OCI-LY1 (cell line): ENCODE measurements around the gene MAN1C1.
"Not testable (repeated sequence)": the region's sequence is repeated elsewhere in the genome, so short reads cannot be mapped to it uniquely, and the experiment has no call there.

Source experiments
- H2AFZ ChIP-seq: fragments of 200-600 bp; sonication (generic), shearing (Covaris generic); 2 replicates; pipeline ENCODE4 v1.6.0; 2014; ENCODE audit warnings: antibody characterized with exemption, mild to moderate bottlenecking, low read length
- H3F3A ChIP-seq: fragments of 200-600 bp; sonication (generic), shearing (Covaris generic); 2 replicates; pipeline ENCODE4 v1.6.0; 2014; ENCODE audit warnings: mild to moderate bottlenecking, antibody characterized with exemption, low read length, moderate library complexity; ENCODE audit not compliant: insufficient read depth
- H3K27ac ChIP-seq: fragments of 200-600 bp; sonication (generic); 2 replicates; pipeline ENCODE4 v1.5.1; 2014; ENCODE audit warnings: low read length, mixed run types, mild to moderate bottlenecking, low read depth; ENCODE audit not compliant: poor library complexity, severe bottlenecking
- H3K27me3 ChIP-seq: fragments of 200-600 bp; sonication (generic); 2 replicates; pipeline ENCODE4 v1.6.0; 2014; ENCODE audit warnings: antibody characterized with exemption, mild to moderate bottlenecking, low read length, moderate library complexity; ENCODE audit not compliant: insufficient read depth
- H3K36me3 ChIP-seq: fragments of 200-600 bp; sonication (generic); 2 replicates; pipeline ENCODE4 v1.6.1; 2014; ENCODE audit warnings: mild to moderate bottlenecking, antibody characterized with exemption, low read length, moderate library complexity, mixed read lengths; ENCODE audit not compliant: insufficient read depth
- H3K4me1 ChIP-seq: fragments of 200-600 bp; sonication (generic); 2 replicates; pipeline ENCODE4 v1.5.1; 2014; ENCODE audit warnings: mild to moderate bottlenecking, low read length, moderate library complexity; ENCODE audit not compliant: insufficient read depth, severe bottlenecking
- H3K4me2 ChIP-seq: fragments of 200-600 bp; sonication (generic), shearing (Covaris generic); 2 replicates; pipeline ENCODE4 v1.6.1; 2014; ENCODE audit warnings: low read length
- H3K4me3 ChIP-seq: fragments of 200-600 bp; sonication (generic); 2 replicates; pipeline ENCODE4 v1.5.1; 2014; ENCODE audit warnings: low read length, low read depth, mild to moderate bottlenecking, mixed read lengths; ENCODE audit not compliant: poor library complexity, severe bottlenecking
- H3K79me2 ChIP-seq: fragments of 200-600 bp; shearing (Covaris generic); 2 replicates; pipeline ENCODE4 v1.6.1; 2016; ENCODE audit warnings: mixed run types, low read length, mixed read lengths; ENCODE audit not compliant: insufficient read depth
- H3K9ac ChIP-seq: fragments of 200-600 bp; sonication (generic), shearing (Covaris generic); 2 replicates; pipeline ENCODE4 v1.6.1; 2014; ENCODE audit warnings: mild to moderate bottlenecking, low read length, mixed read lengths
- H3K9me2 ChIP-seq: fragments of 200-600 bp; sonication (generic), shearing (Covaris generic); 2 replicates; pipeline ENCODE4 v1.6.1; 2014; ENCODE audit warnings: low read depth, mild to moderate bottlenecking, low read length, mixed read lengths
- H3K9me3 ChIP-seq: fragments of 200-600 bp; shearing (Covaris generic); 2 replicates; pipeline ENCODE4 v1.6.1; 2014; ENCODE audit warnings: low read length, mixed read lengths
- H4K20me1 ChIP-seq: fragments of 200-600 bp; sonication (generic), shearing (Covaris generic); 2 replicates; pipeline ENCODE4 v1.6.0; 2016; ENCODE audit warnings: mild to moderate bottlenecking, low read length; ENCODE audit not compliant: insufficient read depth
- EZH2 ChIP-seq: fragments of 200-600 bp; sonication (generic), shearing (Covaris generic); IDR thresholded peaks from 2 replicates; pipeline ENCODE4 v1.8.0; 2017; ENCODE audit warnings: borderline replicate concordance, mixed run types, mild to moderate bottlenecking, antibody characterized with exemption, low read length, moderate library complexity, mixed read lengths
- TF ChIP-seq, protein P1 (sequence below): fragments of 200-600 bp; sonication (generic), shearing (Covaris generic); IDR thresholded peaks from 2 replicates; pipeline ENCODE4 v1.5.1; 2017; ENCODE audit warnings: mild to moderate bottlenecking, antibody characterized with exemption, low read length, moderate library complexity, mixed read lengths

Gene MAN1C1

DNA sequence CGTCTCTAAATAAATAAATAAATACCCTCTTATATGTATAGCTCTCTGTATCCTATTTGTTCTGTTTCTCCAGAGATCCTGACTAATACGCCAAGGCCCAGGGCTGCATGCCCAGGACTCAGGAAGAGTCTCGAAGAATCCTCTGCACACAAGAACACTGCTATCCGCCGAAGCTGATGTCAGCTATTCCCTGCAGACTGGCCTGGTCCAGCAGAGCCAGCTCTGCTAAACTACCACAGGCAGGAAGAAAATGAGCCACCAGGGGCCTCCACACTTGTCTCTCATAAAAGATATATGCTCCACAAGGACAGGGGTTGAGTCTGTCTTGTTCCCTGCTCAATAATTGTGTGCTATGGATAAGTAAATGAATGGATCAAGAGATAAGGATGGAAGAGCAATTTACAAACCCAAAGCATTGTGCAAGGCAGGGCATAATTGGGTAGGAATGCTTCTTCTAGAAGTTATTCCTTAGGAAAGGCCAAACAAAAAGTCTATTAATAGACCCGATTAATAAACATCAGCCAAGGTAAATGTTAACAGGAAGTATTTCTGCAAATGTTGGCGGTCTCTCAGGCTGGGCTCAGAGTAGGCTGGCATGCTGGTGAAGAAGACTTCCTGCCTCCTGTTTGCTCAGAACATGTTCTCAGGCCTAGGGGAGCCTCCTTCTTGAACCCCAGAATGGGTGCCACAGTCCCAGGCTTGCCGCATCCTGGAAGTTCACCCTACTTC is 26.3 kb upstream of the MAN1C1 start:
- Histone ChIP-seq H3K27me3 (peaks cover 4% of the 10 kb centered on the region; the same call in 1 of the 2 replicates), H3K4me3 (no peak overlapping the region), H3K79me2 (no peaks in the 10 kb centered on the region), H3K9me2 (no peaks in the 10 kb centered on the region), H2AFZ (no peak overlapping the region), H3K36me3 (no peaks in the 10 kb centered on the region), H3K4me2 (no peak overlapping the region), H3K9ac (no peak overlapping the region), H3K27ac (no peak overlapping the region), H3K4me1 (peaks cover 5% of the 10 kb centered on the region), H3F3A (no peaks in the 10 kb centered on the region), H3K9me3 (no peaks in the 10 kb centered on the region), H4K20me1 (no peaks in the 10 kb centered on the region)
- TF ChIP-seq EZH2 = no peak
- TF ChIP-seq, protein P1, sequence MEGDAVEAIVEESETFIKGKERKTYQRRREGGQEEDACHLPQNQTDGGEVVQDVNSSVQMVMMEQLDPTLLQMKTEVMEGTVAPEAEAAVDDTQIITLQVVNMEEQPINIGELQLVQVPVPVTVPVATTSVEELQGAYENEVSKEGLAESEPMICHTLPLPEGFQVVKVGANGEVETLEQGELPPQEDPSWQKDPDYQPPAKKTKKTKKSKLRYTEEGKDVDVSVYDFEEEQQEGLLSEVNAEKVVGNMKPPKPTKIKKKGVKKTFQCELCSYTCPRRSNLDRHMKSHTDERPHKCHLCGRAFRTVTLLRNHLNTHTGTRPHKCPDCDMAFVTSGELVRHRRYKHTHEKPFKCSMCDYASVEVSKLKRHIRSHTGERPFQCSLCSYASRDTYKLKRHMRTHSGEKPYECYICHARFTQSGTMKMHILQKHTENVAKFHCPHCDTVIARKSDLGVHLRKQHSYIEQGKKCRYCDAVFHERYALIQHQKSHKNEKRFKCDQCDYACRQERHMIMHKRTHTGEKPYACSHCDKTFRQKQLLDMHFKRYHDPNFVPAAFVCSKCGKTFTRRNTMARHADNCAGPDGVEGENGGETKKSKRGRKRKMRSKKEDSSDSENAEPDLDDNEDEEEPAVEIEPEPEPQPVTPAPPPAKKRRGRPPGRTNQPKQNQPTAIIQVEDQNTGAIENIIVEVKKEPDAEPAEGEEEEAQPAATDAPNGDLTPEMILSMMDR = no peak

GRCh38 chr1:25593861-25594260 is 22.7 kb upstream of the MAN1C1 start:
- no peak overlapping the region for H3K4me3 ChIP-seq
- peaks cover 7% of the 10 kb centered on the region for H3K27me3 ChIP-seq
- H3K27ac ChIP-seq = no peak overlapping the region
- TF ChIP-seq EZH2 = no peak
- TF ChIP-seq, protein P1 = no peak
- no peaks in the 10 kb centered on the region for H3K9me2 ChIP-seq
- no peaks in the 10 kb centered on the region for H3K4me1 ChIP-seq
- no peaks in the 10 kb centered on the region for H3K9me3 ChIP-seq
- no peak overlapping the region for H3K9ac ChIP-seq
- no peak overlapping the region for H3K4me2 ChIP-seq
- no peaks in the 10 kb centered on the region for H3K79me2 ChIP-seq
- H2AFZ ChIP-seq = no peak overlapping the region
- no peaks in the 10 kb centered on the region; the same call in 1 of the 2 replicates for H3K36me3 ChIP-seq
- H3F3A ChIP-seq = no peaks in the 10 kb centered on the region
- no peaks in the 10 kb centered on the region for H4K20me1 ChIP-seq

GRCh38 chr1:25594971-25595370 is 21.6 kb upstream of the MAN1C1 start:
- Histone ChIP-seq H3F3A (no peaks in the 10 kb centered on the region), H3K27me3 (peaks cover 7% of the 10 kb centered on the region), H4K20me1 (no peaks in the 10 kb centered on the region), H2AFZ (no peak overlapping the region), H3K79me2 (no peaks in the 10 kb centered on the region), H3K9me3 (no peaks in the 10 kb centered on the region), H3K9me2 (no peaks in the 10 kb centered on the region), H3K4me2 (no peak overlapping the region), H3K4me1 (no peaks in the 10 kb centered on the region), H3K36me3 (no peaks in the 10 kb centered on the region; the same call in 1 of the 2 replicates), H3K4me3 (no peak overlapping the region), H3K27ac (no peak overlapping the region), H3K9ac (no peak overlapping the region)
- TF ChIP-seq, protein P1 = no peak
- TF ChIP-seq EZH2 = no peak

DNA sequence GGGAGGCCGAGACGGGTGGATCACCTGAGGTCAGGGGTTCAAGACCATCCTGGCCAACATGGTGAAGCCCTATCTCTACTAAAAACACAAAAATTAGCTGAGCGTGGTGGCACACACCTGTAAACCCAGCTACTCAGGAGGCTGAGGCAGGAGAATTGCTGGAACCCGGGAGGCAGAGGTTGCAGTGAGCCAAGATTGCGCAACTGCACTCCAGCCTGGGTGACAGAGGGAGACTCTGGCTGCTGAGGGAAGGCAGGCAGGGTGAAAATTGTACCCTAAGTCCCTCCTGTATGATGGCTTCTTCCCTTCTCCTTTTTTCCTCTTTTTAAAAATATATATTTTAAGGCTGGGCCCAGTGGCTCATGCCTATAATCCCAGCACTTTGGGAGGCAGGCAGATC is 19.9 kb upstream of the MAN1C1 start:
- not testable (repeated sequence) for H3K4me1 ChIP-seq, H3K9me3 ChIP-seq, H3K9ac ChIP-seq, H3K9me2 ChIP-seq, H3K4me2 ChIP-seq, H3F3A ChIP-seq, H2AFZ ChIP-seq, H3K27ac ChIP-seq, H3K27me3 ChIP-seq, H4K20me1 ChIP-seq, H3K4me3 ChIP-seq, H3K36me3 ChIP-seq, H3K79me2 ChIP-seq
